Activated T-cell treated with anti-CD3 and anti-CD28 coated beads, Interleukin-2, amount 50 U/mL, for 4 hours (primary cell): ENCODE data around the gene CMTM3. TPM values are rescaled to one million over a fixed set of nuclear protein-coding genes. Genes with fewer than 3 reads are reported as not detected.
"Not testable (repeated sequence)": the region's sequence is repeated elsewhere in the genome, so short reads cannot be mapped to it uniquely, and the experiment has no call there.

ENCODE experiments used
- ATAC-seq, 2 donors: fragments of 200-7000 bp; cut with Tn5 transposase; one replicate each; pipeline ENCODE4 v1.10.0; 2021
- DNase-seq: peaks from one replicate; pipeline ENCODE4 v3.0.0-alpha.2; 2020
- H3K27me3 Mint-ChIP-seq: one replicate; pipeline ENCODE4 v1.8.0; 2021; ENCODE audit warnings: low read depth, mixed read lengths
- H3K36me3 Mint-ChIP-seq: one replicate; pipeline ENCODE4 v1.8.0; 2022; ENCODE audit warnings: mixed read lengths; ENCODE audit not compliant: insufficient read depth
- H3K4me1 Mint-ChIP-seq: one replicate; pipeline ENCODE4 v1.8.0; 2021; ENCODE audit warnings: low read depth, mixed read lengths
- H3K4me3 Mint-ChIP-seq: one replicate; pipeline ENCODE4 v1.8.0; 2021; ENCODE audit warnings: mild to moderate bottlenecking, moderate library complexity, mixed read lengths
- H3K9me3 Mint-ChIP-seq: one replicate; pipeline ENCODE4 v1.8.0; 2021; ENCODE audit warnings: mixed read lengths
- total RNA-seq, 3 donors: library from RNA; stranded (reverse); gene quantifications; one replicate each; pipeline ENCODE4 v1.2.1, GENCODE V29; 2021

CMTM3 gene
- total RNA-seq, 3 donors from 2014 or later: 49.3 to 53.0 (median 51.4) TPM

DNA sequence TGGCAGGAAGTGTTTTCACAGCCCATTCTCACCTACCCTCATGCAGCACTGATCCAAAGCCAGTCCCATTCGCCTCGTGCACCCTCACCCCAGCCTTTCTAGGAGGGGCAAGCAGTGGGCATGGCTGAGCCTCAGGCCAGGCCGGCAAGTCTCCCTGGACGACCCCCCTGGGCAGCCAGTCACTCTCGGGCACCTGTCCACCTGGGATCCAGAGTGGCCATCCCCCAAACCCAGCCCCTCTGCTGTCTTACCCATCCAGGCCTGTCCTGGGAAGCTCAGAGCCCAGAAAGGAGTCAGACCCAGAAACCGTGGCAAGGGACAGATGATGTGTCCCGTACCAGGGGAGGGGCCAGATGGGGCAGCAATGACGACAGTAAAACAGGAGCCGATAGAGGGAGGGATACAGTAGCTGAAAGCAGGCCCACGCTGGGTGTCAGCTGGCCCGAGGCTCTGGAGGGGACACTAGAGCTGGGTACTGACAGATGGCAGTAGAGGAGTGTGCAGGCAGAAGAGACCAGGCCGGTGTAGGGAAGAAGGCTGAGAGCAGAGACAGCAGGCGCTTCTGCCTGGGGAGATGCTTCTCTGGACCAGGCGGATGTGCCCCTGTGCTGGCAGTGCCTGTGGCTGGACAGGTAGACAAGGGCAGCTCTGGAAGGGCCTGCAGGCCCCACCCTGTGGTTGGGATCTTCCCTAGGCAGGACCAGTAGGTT lies 5.8 kb downstream of the CMTM3 start:
- ATAC-seq: no peak
- H3K27me3 Mint-ChIP-seq: no peaks in the 10 kb centered on the region
- peaks cover 27% of the 10 kb centered on the region for H3K4me1 Mint-ChIP-seq
- no peaks in the 10 kb centered on the region for H3K9me3 Mint-ChIP-seq
- H3K36me3 Mint-ChIP-seq: peaks cover 8% of the 10 kb centered on the region
- H3K4me3 Mint-ChIP-seq: no peak overlapping the region
- no peak for DNase-seq

DNA sequence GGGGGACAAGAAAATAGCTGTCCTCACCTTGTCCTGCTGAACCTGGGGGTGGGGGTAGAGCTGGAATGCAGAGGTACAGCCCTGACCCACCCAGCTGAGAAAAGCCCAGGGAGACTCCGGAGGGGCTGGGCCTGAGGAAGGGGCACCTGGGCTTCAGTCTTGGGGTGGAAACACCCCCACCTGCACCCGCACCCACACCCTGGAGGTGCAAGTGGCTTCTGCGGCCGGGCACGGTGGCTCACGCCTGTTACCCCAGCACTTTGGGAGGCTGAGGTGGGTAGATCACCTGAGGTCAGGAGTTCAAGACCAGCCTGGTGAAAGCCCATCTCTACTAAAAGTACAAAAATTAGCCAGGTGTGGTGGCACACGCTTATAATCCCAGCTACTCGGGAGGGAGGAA lies 7.4 kb downstream of the CMTM3 start:
- not testable (repeated sequence) for H3K4me3 Mint-ChIP-seq, H3K9me3 Mint-ChIP-seq, ATAC-seq, H3K27me3 Mint-ChIP-seq, DNase-seq, H3K36me3 Mint-ChIP-seq
- H3K4me1 Mint-ChIP-seq: peaks cover 19% of the 10 kb centered on the region

DNA sequence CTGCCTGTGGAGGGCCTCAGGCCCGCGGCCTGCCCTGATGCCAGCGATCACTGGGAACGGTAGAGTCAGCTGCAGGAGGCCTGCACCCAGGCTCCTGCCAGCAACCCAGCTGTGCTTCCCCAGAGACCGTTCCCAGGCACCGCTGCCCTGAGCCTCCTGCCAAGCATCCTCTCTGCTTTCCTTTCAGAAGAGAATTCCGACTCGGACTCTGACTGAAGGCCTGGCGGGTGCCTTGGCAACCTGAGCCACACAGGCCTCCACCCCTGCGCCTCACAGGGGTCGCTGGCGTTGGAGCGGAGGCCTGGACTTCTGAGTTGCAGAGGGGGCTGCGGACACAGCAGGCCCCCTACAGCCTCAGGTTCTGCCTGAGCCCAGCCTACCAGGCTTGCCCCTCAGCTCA lies 7.9 kb downstream of the CMTM3 start:
- DNase-seq (no peak), ATAC-seq (no peak)
- peaks cover 15% of the 10 kb centered on the region for H3K4me1 Mint-ChIP-seq
- no peaks in the 10 kb centered on the region for H3K27me3 Mint-ChIP-seq
- H3K36me3 Mint-ChIP-seq: peaks cover 8% of the 10 kb centered on the region
- no peak overlapping the region for H3K4me3 Mint-ChIP-seq
- no peaks in the 10 kb centered on the region for H3K9me3 Mint-ChIP-seq

DNA sequence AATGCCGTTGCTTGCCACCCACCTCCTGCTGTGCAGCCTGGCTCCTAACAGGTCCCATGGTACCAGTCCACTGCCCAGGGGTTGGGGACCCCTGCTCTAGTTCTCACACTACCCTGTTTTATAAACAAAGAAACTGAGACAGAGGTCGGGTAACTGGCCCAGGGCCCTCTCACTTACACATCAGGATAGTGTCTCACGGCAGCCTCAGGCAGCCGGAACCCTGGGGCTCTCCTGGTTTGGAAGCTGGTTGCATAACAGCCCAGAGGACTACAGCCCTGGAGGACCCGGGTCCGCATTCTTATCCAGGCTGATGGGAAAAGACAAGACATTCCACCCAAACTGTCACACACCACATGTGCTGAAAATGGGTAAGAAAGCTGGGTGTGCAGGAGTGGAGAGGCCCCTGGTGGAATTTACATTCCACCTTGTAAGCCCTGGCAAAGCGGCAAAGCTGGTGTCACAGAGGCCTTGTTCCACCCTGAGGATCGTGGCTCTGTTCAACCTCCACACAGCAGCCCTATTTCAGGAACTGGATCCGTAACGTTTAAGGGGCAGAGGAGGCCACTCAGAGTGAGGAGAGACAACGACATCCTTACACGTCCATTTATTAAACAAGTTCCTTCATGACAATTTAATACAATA lies 9.8 kb downstream of the CMTM3 start:
- no peaks in the 10 kb centered on the region for H3K9me3 Mint-ChIP-seq
- ATAC-seq: no peak
- no peaks in the 10 kb centered on the region for H3K4me1 Mint-ChIP-seq
- no peak for DNase-seq
- peaks cover 8% of the 10 kb centered on the region for H3K36me3 Mint-ChIP-seq
- no peaks in the 10 kb centered on the region for H3K27me3 Mint-ChIP-seq
- no peak overlapping the region for H3K4me3 Mint-ChIP-seq

DNA sequence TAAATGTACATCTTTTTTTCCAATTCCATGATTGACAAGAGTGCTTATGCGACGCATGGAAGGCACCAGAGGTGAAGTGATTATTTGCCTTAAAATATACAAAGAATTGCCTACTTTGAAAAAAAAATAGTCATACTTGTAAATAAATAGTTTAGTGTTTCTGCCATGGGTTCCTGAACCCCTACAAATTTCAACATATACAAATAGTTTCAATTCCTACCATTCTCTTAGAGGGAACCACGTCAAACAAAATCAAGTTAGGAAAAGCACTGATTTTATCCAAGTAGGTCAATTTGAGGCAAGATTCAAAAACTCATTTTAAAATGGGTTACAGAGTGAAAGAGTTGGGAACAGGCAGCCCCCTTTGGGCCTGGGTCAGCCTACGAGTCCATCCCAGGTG lies 11.7 kb downstream of the CMTM3 start:
- Mint-ChIP-seq H3K4me1 (no peaks in the 10 kb centered on the region), H3K4me3 (no peak overlapping the region), H3K9me3 (no peaks in the 10 kb centered on the region), H3K36me3 (no peaks in the 10 kb centered on the region), H3K27me3 (no peaks in the 10 kb centered on the region)
- DNase-seq (no peak), ATAC-seq (no peak)

DNA sequence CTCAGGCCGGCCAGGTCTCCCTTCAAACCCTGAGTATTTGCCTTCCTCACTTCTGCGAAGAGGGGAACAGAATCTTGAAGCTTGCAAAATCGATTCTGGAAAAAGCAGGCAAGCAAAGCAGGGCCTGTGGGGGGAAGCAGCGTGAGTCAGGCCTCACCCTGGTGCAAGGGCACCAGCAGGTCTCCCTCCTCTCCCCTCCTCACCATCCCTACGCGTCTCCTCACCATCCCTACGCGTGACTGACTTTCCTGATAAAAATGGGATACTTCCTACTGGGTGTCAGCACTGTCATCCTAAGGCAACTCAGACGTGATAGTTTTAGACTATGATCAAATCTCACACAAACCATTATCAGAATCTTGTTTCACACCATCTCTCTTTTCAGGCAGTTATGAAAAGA lies 12.1 kb downstream of the CMTM3 start:
- H3K4me1 Mint-ChIP-seq: no peaks in the 10 kb centered on the region
- no peaks in the 10 kb centered on the region for H3K27me3 Mint-ChIP-seq
- H3K36me3 Mint-ChIP-seq: no peaks in the 10 kb centered on the region
- no peaks in the 10 kb centered on the region for H3K9me3 Mint-ChIP-seq
- no peak for DNase-seq
- no peak for ATAC-seq
- no peak overlapping the region for H3K4me3 Mint-ChIP-seq

DNA sequence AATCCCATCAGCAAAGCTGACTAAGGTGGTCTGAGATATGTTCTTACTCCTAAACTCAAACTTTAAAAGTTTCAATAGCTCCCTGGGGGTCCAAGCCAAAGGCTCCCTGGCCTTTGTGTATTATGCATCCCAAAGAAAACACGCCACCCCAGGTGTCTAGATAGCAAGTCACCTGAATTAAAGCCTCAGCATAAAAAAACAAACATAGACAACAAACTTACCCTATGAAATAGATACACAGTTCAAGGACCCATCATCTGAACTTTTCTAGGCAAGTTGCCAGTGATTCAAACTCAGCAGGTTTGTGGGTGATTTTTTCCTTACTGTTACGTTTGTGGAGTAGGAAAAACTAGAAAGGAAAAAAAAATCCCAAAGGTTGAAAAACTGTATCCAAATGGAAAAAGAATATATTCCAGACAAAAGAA lies 12.5 kb downstream of the CMTM3 start:
- no peak for ATAC-seq
- H3K9me3 Mint-ChIP-seq: no peaks in the 10 kb centered on the region
- H3K4me3 Mint-ChIP-seq: no peak overlapping the region

DNA sequence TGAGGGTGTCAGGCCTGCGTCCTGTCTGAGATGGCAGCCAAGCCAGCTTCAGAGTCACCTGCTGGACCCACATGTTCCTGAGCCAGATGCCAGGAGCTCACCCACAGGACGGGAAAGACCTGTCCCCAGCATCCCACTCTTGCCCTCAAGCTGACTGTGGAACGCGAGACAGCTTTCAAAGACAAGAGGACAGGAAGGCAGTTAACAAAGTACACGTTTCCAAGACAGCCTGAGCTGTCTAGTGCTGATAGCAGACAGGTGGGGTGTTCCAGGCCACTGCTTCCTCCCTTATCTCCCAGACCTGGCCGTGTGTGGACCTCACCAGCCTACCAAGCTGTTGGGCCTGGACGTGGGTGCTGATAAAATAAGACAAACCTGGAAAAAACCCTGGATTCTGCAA lies 13.2 kb downstream of the CMTM3 start:
- no peaks in the 10 kb centered on the region for H3K9me3 Mint-ChIP-seq
- no peak overlapping the region for H3K4me3 Mint-ChIP-seq
- no peaks in the 10 kb centered on the region for H3K4me1 Mint-ChIP-seq
- no peak for ATAC-seq
- no peaks in the 10 kb centered on the region for H3K27me3 Mint-ChIP-seq
- no peaks in the 10 kb centered on the region for H3K36me3 Mint-ChIP-seq
- DNase-seq: no peak

More for the DNA sequence above, 12.5 kb downstream of the CMTM3 start:
- H3K4me1 Mint-ChIP-seq: no peaks in the 10 kb centered on the region
- no peaks in the 10 kb centered on the region for H3K36me3 Mint-ChIP-seq
- H3K27me3 Mint-ChIP-seq: no peaks in the 10 kb centered on the region
- DNase-seq: no peak

DNA sequence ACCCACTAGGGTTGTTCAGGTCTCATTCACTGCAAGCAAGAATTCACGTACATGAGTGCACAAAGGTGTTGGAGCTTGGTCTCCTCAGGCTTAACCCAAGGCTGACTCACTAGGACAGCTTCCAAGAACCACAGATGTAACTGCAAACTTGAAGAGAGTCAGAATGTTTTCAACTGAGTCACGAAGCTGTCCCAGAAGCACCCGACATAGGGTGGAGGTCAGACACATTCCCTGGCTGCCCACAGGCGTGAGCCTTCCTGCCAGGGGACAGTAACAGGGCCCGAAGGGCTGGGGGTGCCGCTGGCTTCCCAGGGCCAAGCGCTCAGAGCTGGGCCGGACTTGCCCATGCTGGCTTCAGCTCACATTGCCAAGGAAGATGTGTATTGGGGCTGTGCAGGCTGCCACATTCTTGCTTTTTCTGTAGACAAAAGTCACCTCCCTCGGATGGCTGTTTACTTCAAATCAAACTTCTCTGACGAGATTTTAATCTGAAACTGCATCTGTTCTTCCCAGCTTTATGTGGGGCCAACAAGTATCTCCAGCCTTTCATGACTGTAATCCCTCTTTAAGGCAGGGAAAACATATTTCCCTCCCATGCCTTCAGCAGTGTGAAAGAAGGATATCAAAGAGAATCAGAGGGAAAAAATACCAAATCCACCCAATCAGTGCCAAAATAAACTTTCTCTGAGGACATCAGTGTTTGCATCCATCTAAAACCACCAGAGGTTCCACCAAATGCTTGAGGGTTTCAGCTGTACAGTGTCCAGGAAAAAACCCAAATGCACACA lies 14.3 kb downstream of the CMTM3 start:
- Mint-ChIP-seq H3K4me1 (no peaks in the 10 kb centered on the region), H3K4me3 (no peak overlapping the region), H3K9me3 (no peaks in the 10 kb centered on the region), H3K36me3 (no peaks in the 10 kb centered on the region), H3K27me3 (no peaks in the 10 kb centered on the region)
- ATAC-seq: no peak
- no peak for DNase-seq

DNA sequence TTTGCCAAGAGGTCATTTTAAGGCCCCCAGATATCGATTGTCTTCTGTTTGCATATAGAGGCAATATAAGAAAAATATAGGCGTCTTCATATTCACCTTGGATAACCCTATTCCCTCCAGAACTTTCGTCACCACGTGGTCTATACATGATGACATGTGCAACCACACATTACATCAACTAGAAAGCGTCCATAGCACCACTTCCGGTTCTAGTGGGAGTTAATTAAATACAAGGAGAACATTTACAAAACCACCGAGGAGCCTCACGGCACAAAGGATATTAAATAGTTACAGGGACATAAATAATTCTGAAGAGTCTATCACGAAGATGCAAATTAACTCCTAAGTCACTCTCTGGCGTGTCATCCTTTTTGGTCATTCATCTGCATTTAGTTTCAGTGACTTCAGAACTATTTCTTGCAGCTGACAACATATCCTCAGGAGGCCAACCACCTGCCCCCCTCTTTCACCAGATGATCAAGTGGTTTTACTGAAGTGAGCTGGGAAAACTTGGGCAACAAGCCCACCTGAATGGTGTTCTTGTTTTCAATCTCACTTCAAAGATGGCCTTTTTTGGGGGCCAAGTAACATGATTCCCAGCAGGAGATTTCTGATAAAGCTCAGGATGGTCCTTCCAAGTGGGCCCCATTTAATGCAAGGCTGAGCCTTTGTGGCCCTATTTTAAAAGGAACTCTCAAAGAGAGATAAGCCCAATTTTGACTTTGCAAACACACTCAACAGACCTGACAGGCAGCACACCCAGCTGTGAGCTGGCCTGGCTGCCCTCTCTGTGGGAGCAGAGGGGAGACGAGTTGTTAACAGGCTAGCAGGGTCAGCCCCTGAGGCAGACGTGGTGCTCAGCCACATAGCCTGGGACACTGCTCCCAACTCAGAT lies 15.3 kb downstream of the CMTM3 start:
- no peak overlapping the region for H3K4me3 Mint-ChIP-seq
- ATAC-seq (no peak), DNase-seq (no peak)
- no peaks in the 10 kb centered on the region for H3K9me3 Mint-ChIP-seq
- H3K36me3 Mint-ChIP-seq: no peaks in the 10 kb centered on the region
- H3K4me1 Mint-ChIP-seq: no peaks in the 10 kb centered on the region
- H3K27me3 Mint-ChIP-seq: no peaks in the 10 kb centered on the region

DNA sequence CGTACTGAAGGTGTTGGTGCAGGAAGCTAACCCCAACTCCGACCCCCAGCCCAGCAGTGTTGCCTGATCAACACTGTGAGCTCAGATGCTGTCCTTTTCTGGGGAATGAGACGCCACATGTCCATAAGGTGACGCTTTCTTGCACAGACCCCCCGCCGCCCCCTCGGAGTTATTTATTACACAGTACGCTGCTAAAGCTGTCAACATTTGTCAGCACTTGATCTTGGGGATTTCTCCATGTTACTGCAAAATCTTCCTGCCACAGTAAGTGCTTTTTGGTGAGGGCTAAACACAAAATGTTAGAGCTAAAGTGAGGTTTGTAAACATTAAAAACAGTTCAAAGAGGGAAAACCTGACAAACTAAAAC lies 15.9 kb downstream of the CMTM3 start:
- H3K9me3 Mint-ChIP-seq: no peaks in the 10 kb centered on the region
- no peak for DNase-seq
- ATAC-seq: no peak
- H3K4me3 Mint-ChIP-seq: no peak overlapping the region
- no peaks in the 10 kb centered on the region for H3K4me1 Mint-ChIP-seq
- no peaks in the 10 kb centered on the region for H3K27me3 Mint-ChIP-seq
- no peaks in the 10 kb centered on the region for H3K36me3 Mint-ChIP-seq

DNA sequence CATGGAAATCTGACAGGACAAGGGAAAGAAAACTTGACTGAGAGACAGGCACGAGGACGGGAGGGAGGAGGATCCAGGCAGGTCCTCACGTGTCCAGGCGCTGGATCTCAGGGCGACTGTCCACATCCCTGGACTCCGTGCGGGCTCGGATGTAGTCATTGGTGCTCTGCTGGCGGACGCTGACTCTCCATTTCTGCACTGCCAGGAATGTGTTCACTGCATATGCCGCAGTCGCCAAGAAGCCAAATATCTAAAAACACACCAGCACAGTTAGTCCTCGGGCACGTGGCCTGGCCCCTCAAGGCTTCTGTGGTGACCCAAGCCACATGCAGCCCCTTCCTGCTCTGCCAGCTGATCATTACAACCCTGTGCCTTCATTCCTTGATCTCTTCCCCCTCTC lies 17.5 kb downstream of the CMTM3 start:
- Mint-ChIP-seq H3K4me1 (no peaks in the 10 kb centered on the region), H3K9me3 (no peaks in the 10 kb centered on the region), H3K27me3 (no peaks in the 10 kb centered on the region), H3K36me3 (no peaks in the 10 kb centered on the region), H3K4me3 (no peak overlapping the region)
- DNase-seq: no peak
- no peak for ATAC-seq

DNA sequence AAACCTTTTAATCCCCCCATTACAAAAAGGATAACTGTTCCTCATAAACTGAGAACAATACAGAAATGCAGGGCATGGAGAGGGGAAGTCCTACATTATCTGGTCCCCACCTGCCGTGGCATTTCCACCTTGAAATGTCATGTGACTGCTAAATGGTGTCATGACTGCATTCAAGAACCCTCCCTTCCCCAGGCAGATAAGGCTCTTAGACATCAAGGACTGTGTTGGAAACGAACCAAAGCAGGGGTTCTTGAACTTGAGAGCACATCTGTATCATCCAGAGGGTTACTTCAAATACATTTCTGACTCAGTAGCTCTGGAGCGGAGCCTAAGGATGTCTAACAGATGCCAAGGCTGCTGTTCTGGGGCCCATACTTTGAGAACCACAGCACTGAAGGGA lies 18.4 kb downstream of the CMTM3 start:
- Mint-ChIP-seq H3K36me3 (no peaks in the 10 kb centered on the region), H3K4me3 (no peak overlapping the region), H3K27me3 (no peaks in the 10 kb centered on the region), H3K4me1 (no peaks in the 10 kb centered on the region), H3K9me3 (no peaks in the 10 kb centered on the region)
- ATAC-seq (no peak), DNase-seq (no peak)

DNA sequence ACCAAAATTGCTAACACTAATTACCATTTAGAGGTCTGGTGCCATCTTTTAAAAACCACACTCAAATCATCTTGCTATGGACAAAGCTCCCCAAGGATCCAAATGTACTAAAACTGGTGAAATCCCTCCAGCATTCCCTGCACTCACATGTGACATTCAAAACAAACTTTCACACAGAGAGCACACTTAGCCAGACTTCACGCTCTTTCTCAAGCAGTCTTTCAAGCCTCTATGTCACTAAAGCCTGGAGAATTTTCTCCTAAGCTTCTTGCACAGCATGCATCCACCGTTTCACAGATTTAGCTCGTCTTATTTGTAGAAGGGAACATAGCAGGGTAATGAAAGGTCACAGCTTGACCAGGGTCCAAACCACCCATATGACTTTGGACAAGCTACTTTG lies 19.3 kb downstream of the CMTM3 start:
- Mint-ChIP-seq H3K4me1 (no peaks in the 10 kb centered on the region), H3K36me3 (no peaks in the 10 kb centered on the region), H3K9me3 (no peaks in the 10 kb centered on the region), H3K4me3 (no peak overlapping the region), H3K27me3 (no peaks in the 10 kb centered on the region)
- DNase-seq (no peak), ATAC-seq (no peak)
